Measurements from ENCODE around the gene OR2T35.
"Not testable (repeated sequence)": the region's sequence is repeated elsewhere in the genome, so short reads cannot be mapped to it uniquely, and the experiment has no call there.

The OR2T35 gene

DNA sequence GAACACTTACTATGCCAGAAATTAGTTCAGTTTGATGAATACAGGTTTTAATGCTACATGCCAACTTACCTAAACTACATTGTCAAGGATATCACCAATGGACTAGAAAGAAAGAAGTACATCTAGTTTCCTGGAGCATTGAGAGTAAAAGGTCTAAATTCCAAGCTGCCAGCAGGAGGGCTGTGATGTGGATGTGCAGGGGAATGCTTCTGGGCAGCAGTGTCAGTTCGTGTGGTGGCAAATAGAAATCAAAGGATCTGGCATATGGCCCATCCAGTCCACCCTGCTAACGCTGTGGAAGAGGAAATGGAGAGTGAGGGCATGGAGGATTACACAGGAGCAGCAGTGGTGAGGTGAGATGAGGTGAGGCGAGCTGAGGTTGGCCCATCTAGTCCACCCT, at the start of gene OR2T35:
Gene OR2T35, minus strand, starts transcription at position 101 of the 400 bp plus-strand sequence. CDS start 6,020 bp downstream, outside the sequence.
- not testable (repeated sequence) for H3K4me3 ChIP-seq; DNase-seq (ENCODE audit: low read depth, low spot score); H3K36me3 ChIP-seq (ENCODE audit: insufficient read depth, low read length); H3K9me3 ChIP-seq (ENCODE audit: low read depth, low read length); H3K27ac ChIP-seq; H3K9ac ChIP-seq (ENCODE audit: insufficient read length)

DNA sequence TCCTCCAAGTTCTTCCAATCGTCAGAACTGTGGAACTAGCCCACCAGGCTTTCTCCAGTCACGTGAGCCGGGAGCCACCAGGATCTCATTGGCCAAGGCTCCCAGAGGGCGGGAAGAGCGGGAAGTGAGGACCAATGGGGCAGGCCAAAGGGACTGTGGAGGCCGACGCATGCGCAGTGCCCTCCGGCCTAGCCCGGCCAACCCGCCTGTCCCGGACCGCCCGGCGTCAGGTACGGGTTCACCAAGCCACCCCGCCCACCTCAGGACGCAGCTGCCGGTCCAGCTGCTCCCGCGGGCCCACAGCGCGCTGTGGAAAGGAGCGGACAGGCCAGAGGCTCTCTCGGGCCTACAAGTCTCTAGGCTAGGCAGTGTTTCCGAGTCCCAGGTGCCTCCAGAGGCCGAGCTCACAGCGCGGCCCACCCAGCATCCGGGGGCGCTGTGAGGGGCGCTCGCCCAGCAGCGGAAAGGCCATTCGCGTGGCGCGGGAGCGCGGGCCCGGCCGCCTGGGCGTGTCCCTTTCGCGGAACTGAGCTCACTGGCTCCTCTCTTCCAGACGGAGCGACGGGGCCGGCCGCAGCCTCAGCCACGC, 46.6 kb upstream of the OR2T35 start:
- DNase-seq (ENCODE audit: low read depth, low spot score) = no peak
- no peak overlapping the region for H3K4me3 ChIP-seq

DNA sequence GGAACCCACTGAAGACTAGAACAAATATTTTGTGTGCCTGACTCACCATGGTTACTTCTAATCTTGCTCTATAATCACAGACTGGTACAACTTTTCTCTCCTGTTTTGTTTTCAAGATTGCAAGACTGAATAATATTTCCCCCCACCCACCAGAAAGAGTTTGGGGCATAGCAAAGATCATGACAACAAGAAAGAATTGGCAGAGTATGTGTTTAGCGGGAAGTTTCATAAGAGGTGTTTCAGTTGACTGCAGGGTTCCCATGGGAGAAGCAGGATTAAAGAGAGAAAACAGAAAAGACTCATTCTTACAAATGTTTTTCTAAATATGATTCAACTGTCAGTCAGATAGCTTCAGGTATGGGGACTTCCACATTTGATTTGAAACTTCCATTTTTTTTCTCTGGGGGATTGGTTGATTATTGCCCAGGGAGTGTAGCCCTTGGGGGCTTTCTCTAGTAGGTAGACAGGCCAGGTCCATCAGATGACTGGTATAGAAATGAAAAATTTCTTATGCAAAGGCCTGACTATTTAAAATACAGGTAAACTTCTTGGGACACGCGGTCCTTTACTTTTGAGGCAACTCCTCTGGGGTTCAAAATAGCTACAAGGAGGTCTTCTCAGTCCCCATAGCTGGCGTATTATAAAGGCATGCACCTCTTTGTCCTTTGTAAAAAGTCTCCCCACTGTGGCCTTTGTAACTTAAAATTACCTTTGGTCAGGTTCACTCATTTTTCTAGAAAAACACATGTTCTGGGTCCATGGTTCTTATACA, 43.6 kb upstream of the OR2T35 start:
- H3K9me3 ChIP-seq (ENCODE audit: low read depth, low read length) = no peaks in the 10 kb centered on the region
- H3K27ac ChIP-seq = no peak overlapping the region
- no peak overlapping the region for H3K9ac ChIP-seq (ENCODE audit: insufficient read length)
- H3K36me3 ChIP-seq (ENCODE audit: insufficient read depth, low read length) = no peaks in the 10 kb centered on the region
- no peak overlapping the region for H3K4me3 ChIP-seq
- DNase-seq (ENCODE audit: low read depth, low spot score) = no peak
- TF ChIP-seq EZH2 (IDR thresholded peaks at IDR 0.05) = no peak
- TF ChIP-seq FOXP2 (optimal IDR thresholded peaks at IDR 0.05; ENCODE audit: control extremely low read depth, extremely low read length, insufficient read depth) = no peak

More for the DNA sequence above, 46.6 kb upstream of the OR2T35 start:
- no peak overlapping the region for H3K9ac ChIP-seq (ENCODE audit: insufficient read length)
- H3K27ac ChIP-seq = no peak overlapping the region
- no peak for TF ChIP-seq FOXP2 (optimal IDR thresholded peaks at IDR 0.05; ENCODE audit: control extremely low read depth, extremely low read length, insufficient read depth)
- TF ChIP-seq EZH2 (IDR thresholded peaks at IDR 0.05) = no peak
- no peak for TF ChIP-seq POLR2AphosphoS5 (IDR thresholded peaks at IDR 0.05; ENCODE audit: borderline replicate concordance, low read depth, low read length)
- no peaks in the 10 kb centered on the region for H3K36me3 ChIP-seq (ENCODE audit: insufficient read depth, low read length)
- no peaks in the 10 kb centered on the region for H3K9me3 ChIP-seq (ENCODE audit: low read depth, low read length)

- TF ChIP-seq FOXP2 (optimal IDR thresholded peaks at IDR 0.05; ENCODE audit: control extremely low read depth, extremely low read length, insufficient read depth) = no peak
- no peak for TF ChIP-seq POLR2AphosphoS5 (IDR thresholded peaks at IDR 0.05; ENCODE audit: borderline replicate concordance, low read depth, low read length)
- no peak for TF ChIP-seq EZH2 (IDR thresholded peaks at IDR 0.05)
- DNase-seq (ENCODE audit: low read depth, low spot score) = no peak
- Histone ChIP-seq H3K36me3 (ENCODE audit: insufficient read depth, low read length) (no peaks in the 10 kb centered on the region), H3K9ac (ENCODE audit: insufficient read length) (no peak overlapping the region), H3K4me3 (no peak overlapping the region), H3K27ac (no peak overlapping the region), H3K9me3 (ENCODE audit: low read depth, low read length) (no peaks in the 10 kb centered on the region)
Measured at GRCh38 chr1:248686815-248687214, 41.7 kb upstream of the OR2T35 start.

- TF ChIP-seq POLR2AphosphoS5 (IDR thresholded peaks at IDR 0.05; ENCODE audit: borderline replicate concordance, low read depth, low read length) (no peak), EZH2 (IDR thresholded peaks at IDR 0.05) (no peak), FOXP2 (optimal IDR thresholded peaks at IDR 0.05; ENCODE audit: control extremely low read depth, extremely low read length, insufficient read depth) (no peak)
- H3K9me3 ChIP-seq (ENCODE audit: low read depth, low read length) = no peaks in the 10 kb centered on the region
- H3K9ac ChIP-seq (ENCODE audit: insufficient read length) = no peak overlapping the region
- no peak for DNase-seq (ENCODE audit: low read depth, low spot score)
- H3K27ac ChIP-seq = no peak overlapping the region
- H3K36me3 ChIP-seq (ENCODE audit: insufficient read depth, low read length) = no peaks in the 10 kb centered on the region
- H3K4me3 ChIP-seq = no peak overlapping the region
Measured at GRCh38 chr1:248681651-248682050, 36.6 kb upstream of the OR2T35 start.

GRCh38 chr1:248670003-248670402, 24.9 kb upstream of the OR2T35 start:
- H3K9me3 ChIP-seq (ENCODE audit: low read depth, low read length) = no peaks in the 10 kb centered on the region
- no peak for DNase-seq (ENCODE audit: low read depth, low spot score)
- TF ChIP-seq FOXP2 (optimal IDR thresholded peaks at IDR 0.05; ENCODE audit: control extremely low read depth, extremely low read length, insufficient read depth) (no peak), EZH2 (IDR thresholded peaks at IDR 0.05) (no peak), POLR2AphosphoS5 (IDR thresholded peaks at IDR 0.05; ENCODE audit: borderline replicate concordance, low read depth, low read length) (no peak)
- no peak overlapping the region for H3K4me3 ChIP-seq
- no peak overlapping the region for H3K27ac ChIP-seq
- H3K36me3 ChIP-seq (ENCODE audit: insufficient read depth, low read length) = no peaks in the 10 kb centered on the region
- no peak overlapping the region for H3K9ac ChIP-seq (ENCODE audit: insufficient read length)

DNA sequence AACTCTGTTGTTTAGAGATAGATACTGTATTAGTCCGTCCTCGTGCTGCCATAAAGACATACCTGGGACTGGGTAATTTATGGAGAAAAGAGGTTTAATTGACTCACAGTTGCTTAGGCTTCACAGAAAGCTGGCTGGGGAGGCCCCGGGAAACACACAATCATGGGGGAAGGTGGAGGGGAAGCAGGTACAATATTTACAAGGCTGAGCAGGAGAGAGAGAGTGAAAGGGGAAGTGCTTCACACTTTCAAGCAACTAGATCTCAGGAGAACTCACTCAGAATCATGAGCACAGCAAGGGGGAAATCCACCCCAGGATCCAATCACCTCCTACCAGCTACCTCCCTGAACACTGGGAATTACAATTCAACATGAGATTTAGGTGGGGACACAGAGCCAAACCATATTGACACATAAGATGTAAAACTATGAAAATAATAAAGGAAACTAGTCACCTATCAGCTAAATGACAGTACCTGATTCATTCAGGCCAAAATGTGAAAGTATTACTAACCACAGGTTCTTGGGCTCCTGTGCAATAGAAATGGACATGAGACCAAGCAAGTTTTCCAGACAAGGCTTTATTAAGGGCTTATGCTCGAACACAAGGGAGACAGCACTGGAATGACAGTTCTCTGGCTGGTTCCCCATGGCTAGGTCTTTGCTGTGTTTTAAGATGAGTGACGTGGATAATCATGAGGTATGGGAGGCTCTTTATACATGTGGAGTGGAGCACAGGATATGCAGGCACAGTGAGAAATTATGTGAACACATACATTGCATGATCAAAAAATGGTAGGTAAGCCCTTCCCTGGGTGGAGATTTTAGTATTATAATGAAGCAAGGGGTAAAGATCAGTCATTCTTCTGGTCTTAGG, 18.6 kb upstream of the OR2T35 start:
- H3K27ac ChIP-seq; H3K9me3 ChIP-seq (ENCODE audit: low read depth, low read length); H3K9ac ChIP-seq (ENCODE audit: insufficient read length); H3K4me3 ChIP-seq; DNase-seq (ENCODE audit: low read depth, low spot score); H3K36me3 ChIP-seq (ENCODE audit: insufficient read depth, low read length): not testable (repeated sequence)

- H3K4me3 ChIP-seq; DNase-seq (ENCODE audit: low read depth, low spot score); H3K9me3 ChIP-seq (ENCODE audit: low read depth, low read length); H3K36me3 ChIP-seq (ENCODE audit: insufficient read depth, low read length); H3K9ac ChIP-seq (ENCODE audit: insufficient read length); H3K27ac ChIP-seq: not testable (repeated sequence)
Measured at GRCh38 chr1:248656797-248657196, 11.7 kb upstream of the OR2T35 start.

DNA sequence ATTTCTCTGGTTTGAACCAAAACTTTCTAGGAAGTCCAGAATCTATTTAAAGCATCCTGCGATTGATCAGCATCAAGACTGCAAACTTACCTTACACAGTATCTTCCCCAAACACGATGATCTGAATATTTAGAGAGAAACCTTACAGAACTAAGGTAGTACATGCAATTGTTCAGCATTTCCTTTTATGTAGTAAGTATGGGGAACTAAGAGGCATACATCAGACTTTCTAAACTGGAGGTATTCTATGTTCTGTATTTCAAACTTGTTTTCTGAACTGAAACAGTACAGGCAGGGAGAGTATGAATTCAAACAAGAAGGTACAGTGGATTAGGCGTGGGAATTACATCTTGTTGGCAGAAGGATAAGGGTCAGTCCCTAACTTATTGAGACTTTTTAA, 10.3 kb upstream of the OR2T35 start, which contains the start of gene OR2T27:
Gene OR2T27, minus strand, starts transcription at position 175 of the 400 bp plus-strand sequence. CDS start 4,644 bp downstream, outside the sequence.
- H3K9ac ChIP-seq (ENCODE audit: insufficient read length); H3K27ac ChIP-seq; H3K9me3 ChIP-seq (ENCODE audit: low read depth, low read length); H3K4me3 ChIP-seq; DNase-seq (ENCODE audit: low read depth, low spot score); H3K36me3 ChIP-seq (ENCODE audit: insufficient read depth, low read length): not testable (repeated sequence)

DNA sequence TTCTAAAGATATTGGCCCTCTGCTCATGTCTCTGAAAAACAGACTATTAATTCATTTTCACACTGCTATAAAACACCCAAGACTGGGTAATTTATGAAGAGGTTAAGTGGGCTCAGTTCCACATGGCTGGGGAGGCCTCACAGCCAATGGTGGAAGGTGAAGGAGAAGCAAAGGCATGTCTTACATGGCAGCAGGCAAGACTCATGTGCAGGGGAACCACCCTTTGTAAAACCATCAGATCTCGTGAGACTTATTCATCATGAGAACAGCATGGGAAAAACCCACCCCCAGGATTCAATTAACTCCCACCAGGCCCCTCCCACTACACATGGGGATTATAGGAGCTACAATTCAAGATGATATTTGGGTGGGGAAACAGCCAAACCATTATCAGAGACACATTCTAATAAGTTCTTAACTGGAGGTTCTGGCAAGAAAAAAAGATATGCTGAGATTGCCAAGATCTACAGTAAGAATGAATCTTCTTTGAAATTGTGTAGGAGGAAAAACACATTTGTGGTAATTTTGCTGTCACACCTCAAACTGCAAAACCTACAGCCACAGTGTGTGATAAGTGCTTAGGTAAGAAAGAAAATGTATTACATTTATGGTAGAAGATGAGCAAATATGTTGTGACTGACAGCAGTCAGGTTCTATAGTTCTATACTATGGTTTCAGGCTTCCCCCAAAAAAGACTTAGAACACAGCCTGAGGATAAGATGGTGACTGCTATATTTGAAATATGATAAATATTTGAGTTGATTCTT, 3.9 kb upstream of the OR2T35 start:
- not testable (repeated sequence) for H3K36me3 ChIP-seq (ENCODE audit: insufficient read depth, low read length); H3K4me3 ChIP-seq; H3K9ac ChIP-seq (ENCODE audit: insufficient read length); DNase-seq (ENCODE audit: low read depth, low spot score); H3K27ac ChIP-seq; H3K9me3 ChIP-seq (ENCODE audit: low read depth, low read length)

GRCh38 chr1:248642971-248643651, 2.0 kb downstream of the OR2T35 start:
- H3K36me3 ChIP-seq (ENCODE audit: insufficient read depth, low read length); H3K9me3 ChIP-seq (ENCODE audit: low read depth, low read length); H3K9ac ChIP-seq (ENCODE audit: insufficient read length); H3K27ac ChIP-seq; H3K4me3 ChIP-seq; DNase-seq (ENCODE audit: low read depth, low spot score): not testable (repeated sequence)
